Renal cortex interstitium (tissue), 11 donors: ENCODE measurements around the gene COX19. TPM values are rescaled to one million over a fixed set of nuclear protein-coding genes. Genes with fewer than 3 reads are reported as not detected.
"Not testable (repeated sequence)": the region's sequence is repeated elsewhere in the genome, so short reads cannot be mapped to it uniquely, and the experiment has no call there.

Experiments used
- DNase-seq, 11 donors: peaks; one replicate each; pipeline ENCODE4 v3.0.0-alpha.2; 2013; ENCODE audit warnings: low read depth in 9 of 11, low spot score in 4 of 11; ENCODE audit errors: extremely low read depth in 1 of 11
- polyA plus RNA-seq, 3 donors: library from polyadenylated mRNA; unstranded; fragments of 120-200 nt; gene quantifications; one replicate each; pipeline ENCODE4 v1.2.1, GENCODE V29; 2013; ENCODE audit not compliant: insufficient read length in 3 of 3

COX19 gene
- polyA plus RNA-seq, 3 donors, result 10.8 to 17.9 (median 12.4) TPM

GRCh38 chr7:1015196-1016121 lies 40.1 kb upstream of the COX19 start:
- DNase-seq, result no peak

- DNase-seq, result no peak
These were observed 39.3 kb upstream of the COX19 start for GRCh38 chr7:1014681-1015080.

- no peak for DNase-seq
These were observed 38.2 kb upstream of the COX19 start for GRCh38 chr7:1013581-1013980.

GRCh38 chr7:1012716-1013095 lies 37.4 kb upstream of the COX19 start:
- no peak for DNase-seq

- no peak for DNase-seq
These were observed 36.8 kb upstream of the COX19 start for GRCh38 chr7:1012004-1012715.

GRCh38 chr7:1011297-1012003 lies 36.1 kb upstream of the COX19 start:
- DNase-seq, result no peak

GRCh38 chr7:1010226-1010625 lies 34.9 kb upstream of the COX19 start:
- DNase-seq, result no peak

- DNase-seq, result no peak
These were observed 34.4 kb upstream of the COX19 start for GRCh38 chr7:1009747-1010146.

- DNase-seq, result no peak
These were observed 33.5 kb upstream of the COX19 start for GRCh38 chr7:1008733-1009363.

- DNase-seq, result no peak
These were observed 32.6 kb upstream of the COX19 start for GRCh38 chr7:1007901-1008300.

GRCh38 chr7:1005303-1005702 lies 30.0 kb upstream of the COX19 start:
- DNase-seq, result no peak

GRCh38 chr7:1004018-1004852 lies 28.9 kb upstream of the COX19 start:
- no peak for DNase-seq

- DNase-seq, result not testable (repeated sequence)
These were observed 27.1 kb upstream of the COX19 start for GRCh38 chr7:1002445-1002844.

GRCh38 chr7:1002026-1002425 lies 26.7 kb upstream of the COX19 start:
- DNase-seq, result not testable (repeated sequence)

- not testable (repeated sequence) for DNase-seq
These were observed 25.9 kb upstream of the COX19 start for GRCh38 chr7:1001069-1001770.

GRCh38 chr7:999941-1000935 lies 24.9 kb upstream of the COX19 start:
- no peak for DNase-seq
